Central memory CD8-positive, alpha-beta T cell (primary cell): ENCODE data around the gene EXOSC5.

Source experiments
- ATAC-seq: fragments of 150-1000 bp; cut with Tn5 transposase; replicated peaks from 2 replicates; pipeline ENCODE4 v1.10.0; 2022; ENCODE audit warnings: mild to moderate bottlenecking, moderate FRiP score, moderate number of reproducible peaks; ENCODE audit not compliant: poor library complexity, severe bottlenecking; ENCODE audit errors: extremely low read depth
- DNase-seq, 2 donors: peaks; one replicate each; pipeline ENCODE4 v3.0.0; 2021; ENCODE audit warnings: low spot score in 2 of 2
- H3K27ac Mint-ChIP-seq: one replicate; pipeline ENCODE4 v1.8.0; 2022; ENCODE audit warnings: low read depth, mild to moderate bottlenecking, moderate library complexity, mixed read lengths
- H3K27me3 Mint-ChIP-seq: one replicate; pipeline ENCODE4 v1.8.0; 2022; ENCODE audit warnings: mixed read lengths
- H3K36me3 Mint-ChIP-seq: one replicate; pipeline ENCODE4 v1.8.0; 2022; ENCODE audit warnings: mild to moderate bottlenecking, moderate library complexity, mixed read lengths; ENCODE audit not compliant: insufficient read depth
- H3K4me1 Mint-ChIP-seq: one replicate; pipeline ENCODE4 v1.8.0; 2022; ENCODE audit warnings: mixed read lengths
- H3K4me3 Mint-ChIP-seq: one replicate; pipeline ENCODE4 v1.8.0; 2022; ENCODE audit warnings: mild to moderate bottlenecking, moderate library complexity, mixed read lengths
- H3K9me3 Mint-ChIP-seq: one replicate; pipeline ENCODE4 v1.8.0; 2022; ENCODE audit warnings: mixed read lengths

Gene EXOSC5

GRCh38 chr19:41434450-41434849 is 37.3 kb upstream of the EXOSC5 start:
- Mint-ChIP-seq H3K36me3 (peaks cover 18% of the 10 kb centered on the region), H3K27ac (no peak overlapping the region), H3K27me3 (no peaks in the 10 kb centered on the region), H3K9me3 (no peaks in the 10 kb centered on the region), H3K4me3 (no peak overlapping the region), H3K4me1 (peaks cover 7% of the 10 kb centered on the region)
- ATAC-seq (no peak), DNase-seq (no peak)

- Mint-ChIP-seq H3K36me3 (peaks cover 18% of the 10 kb centered on the region), H3K27ac (no peak overlapping the region), H3K9me3 (no peaks in the 10 kb centered on the region)
Observed at GRCh38 chr19:41433171-41433570, 36.0 kb upstream of the EXOSC5 start.

GRCh38 chr19:41431426-41432386 is 34.5 kb upstream of the EXOSC5 start:
- Mint-ChIP-seq H3K4me3 (no peak overlapping the region), H3K36me3 (peaks cover 23% of the 10 kb centered on the region), H3K9me3 (no peaks in the 10 kb centered on the region), H3K27ac (peak overlapping the region; percentile 74), H3K4me1 (peaks cover 21% of the 10 kb centered on the region), H3K27me3 (no peaks in the 10 kb centered on the region)
- DNase-seq = no peak
- ATAC-seq = no peak

More at GRCh38 chr19:41433171-41433570, 36.0 kb upstream of the EXOSC5 start:
- Mint-ChIP-seq H3K4me1 (peaks cover 14% of the 10 kb centered on the region), H3K4me3 (no peak overlapping the region), H3K27me3 (no peaks in the 10 kb centered on the region)
- DNase-seq = no peak
- no peak for ATAC-seq

- ATAC-seq = no peak
- no peak for DNase-seq
- Mint-ChIP-seq H3K4me1 (peaks cover 21% of the 10 kb centered on the region), H3K9me3 (no peaks in the 10 kb centered on the region), H3K4me3 (no peak overlapping the region), H3K27me3 (no peaks in the 10 kb centered on the region), H3K36me3 (peaks cover 24% of the 10 kb centered on the region), H3K27ac (no peak overlapping the region)
Observed at GRCh38 chr19:41430922-41431321, 33.8 kb upstream of the EXOSC5 start.

GRCh38 chr19:41428481-41428859 is 31.3 kb upstream of the EXOSC5 start:
- ATAC-seq (no peak), DNase-seq (no peak)
- Mint-ChIP-seq H3K27ac (peak overlapping the region; percentile 92), H3K4me3 (peak overlapping the region; percentile 84), H3K36me3 (peaks cover 18% of the 10 kb centered on the region), H3K9me3 (no peaks in the 10 kb centered on the region), H3K4me1 (peaks cover 21% of the 10 kb centered on the region), H3K27me3 (no peaks in the 10 kb centered on the region)

- peak overlapping the region; percentile 84 for H3K4me3 Mint-ChIP-seq
- no peaks in the 10 kb centered on the region for H3K9me3 Mint-ChIP-seq
- peaks cover 21% of the 10 kb centered on the region for H3K36me3 Mint-ChIP-seq
- no peaks in the 10 kb centered on the region for H3K27me3 Mint-ChIP-seq
- DNase-seq (peak; percentile 36 to 49), ATAC-seq (peak; percentile 88)
- H3K27ac Mint-ChIP-seq = peak overlapping the region; percentile 92
- H3K4me1 Mint-ChIP-seq = peaks cover 21% of the 10 kb centered on the region
Observed at GRCh38 chr19:41427647-41428480, 30.7 kb upstream of the EXOSC5 start.

- no peaks in the 10 kb centered on the region for H3K9me3 Mint-ChIP-seq
- peaks cover 23% of the 10 kb centered on the region for H3K36me3 Mint-ChIP-seq
- ATAC-seq (peak; percentile 52), DNase-seq (no peak)
- peaks cover 21% of the 10 kb centered on the region for H3K4me1 Mint-ChIP-seq
- H3K27me3 Mint-ChIP-seq = no peaks in the 10 kb centered on the region
- H3K4me3 Mint-ChIP-seq = peak within 1 kb of the TSS; percentile 84
- peak within 1 kb of the TSS; percentile 92 for H3K27ac Mint-ChIP-seq
Observed at GRCh38 chr19:41426952-41427646, 29.9 kb upstream of the EXOSC5 start, which contains the start of gene B3GNT8. Gene B3GNT8, minus strand, starts transcription at chr19:41427374. Its CDS starts 596 bp downstream, at chr19:41426778.

- peak overlapping the region; percentile 84 for H3K4me3 Mint-ChIP-seq
- H3K4me1 Mint-ChIP-seq = peaks cover 25% of the 10 kb centered on the region
- H3K27ac Mint-ChIP-seq = peak overlapping the region; percentile 92
- H3K9me3 Mint-ChIP-seq = no peaks in the 10 kb centered on the region
- ATAC-seq (no peak), DNase-seq (no peak)
- H3K27me3 Mint-ChIP-seq = no peaks in the 10 kb centered on the region
- H3K36me3 Mint-ChIP-seq = peaks cover 28% of the 10 kb centered on the region
Observed at GRCh38 chr19:41426116-41426841, 29.1 kb upstream of the EXOSC5 start.

GRCh38 chr19:41425174-41426115 is 28.3 kb upstream of the EXOSC5 start:
- peaks cover 29% of the 10 kb centered on the region for H3K36me3 Mint-ChIP-seq
- ATAC-seq (no peak), DNase-seq (no peak)
- no peak overlapping the region for H3K27ac Mint-ChIP-seq
- H3K9me3 Mint-ChIP-seq = no peaks in the 10 kb centered on the region
- H3K4me1 Mint-ChIP-seq = peaks cover 25% of the 10 kb centered on the region
- no peaks in the 10 kb centered on the region for H3K27me3 Mint-ChIP-seq
- peak overlapping the region; percentile 84 for H3K4me3 Mint-ChIP-seq

GRCh38 chr19:41424335-41425173 is 27.4 kb upstream of the EXOSC5 start:
- H3K27me3 Mint-ChIP-seq = no peaks in the 10 kb centered on the region
- H3K4me3 Mint-ChIP-seq = no peak overlapping the region
- H3K36me3 Mint-ChIP-seq = peaks cover 34% of the 10 kb centered on the region
- H3K4me1 Mint-ChIP-seq = peaks cover 25% of the 10 kb centered on the region
- ATAC-seq = no peak
- no peaks in the 10 kb centered on the region for H3K9me3 Mint-ChIP-seq
- DNase-seq = no peak
- H3K27ac Mint-ChIP-seq = no peak overlapping the region
